Measurements from ENCODE around the gene TMEM184A.
"Not testable (repeated sequence)": the region's sequence is repeated elsewhere in the genome, so short reads cannot be mapped to it uniquely, and the experiment has no call there.

TMEM184A gene

GRCh38 chr7:1586126-1586826 lies 30.3 kb upstream of the TMEM184A start:
- TF ChIP-seq CTCF (IDR thresholded peaks at IDR 0.05; ENCODE audit: control extremely low read depth, extremely low read depth, low read depth, missing control alignments) = no peak
- POLR2A ChIA-PET = no interaction called here
- no peak for DNase-seq (ENCODE audit: extremely low spot score)
- CTCF ChIA-PET = interaction anchor here (0.9 kb wide), 1 partner anchor 624 kb away, joined by 4 read pairs; no protein-coding TSS in a partner anchor

GRCh38 chr7:1585142-1585981 lies 29.4 kb upstream of the TMEM184A start:
- POLR2A ChIA-PET = no interaction called here
- no peak for TF ChIP-seq CTCF (IDR thresholded peaks at IDR 0.05; ENCODE audit: control extremely low read depth, extremely low read depth, low read depth, missing control alignments)
- CTCF ChIA-PET = no interaction called here
- no peak for DNase-seq (ENCODE audit: extremely low spot score)

GRCh38 chr7:1584700-1585099 lies 28.7 kb upstream of the TMEM184A start:
- POLR2A ChIA-PET = no interaction called here

GRCh38 chr7:1583241-1583930 lies 27.4 kb upstream of the TMEM184A start:
- CTCF ChIA-PET; DNase-seq (ENCODE audit: extremely low spot score); POLR2A ChIA-PET: not testable (repeated sequence)

More at GRCh38 chr7:1584700-1585099, 28.7 kb upstream of the TMEM184A start:
- no peak for TF ChIP-seq CTCF (IDR thresholded peaks at IDR 0.05; ENCODE audit: control extremely low read depth, extremely low read depth, low read depth, missing control alignments)
- no peak for DNase-seq (ENCODE audit: extremely low spot score)
- CTCF ChIA-PET = no interaction called here

- no peak for DNase-seq (ENCODE audit: extremely low spot score)
- ChIA-PET CTCF (interaction anchor here (1.1 to 1.5 kb wide), 3 partner anchors 586 to 767 kb away, joined by 3 to 6 read pairs (median 5); no protein-coding TSS in a partner anchor), POLR2A (no interaction called here)
- TF ChIP-seq CTCF (IDR thresholded peaks at IDR 0.05; ENCODE audit: control extremely low read depth, extremely low read depth, low read depth, missing control alignments) = no peak
These were observed 24.5 kb upstream of the TMEM184A start for GRCh38 chr7:1580422-1581030.

GRCh38 chr7:1579481-1580421 lies 23.7 kb upstream of the TMEM184A start:
- TF ChIP-seq CTCF (IDR thresholded peaks at IDR 0.05; ENCODE audit: control extremely low read depth, extremely low read depth, low read depth, missing control alignments) = peak; percentile 87
- ChIA-PET CTCF (interaction anchor here (0.7 to 1.5 kb wide), 16 partner anchors 9 to 890 kb away, joined by 3 to 9 read pairs (median 4); partner anchors contain the start of gene PSMG3), POLR2A (no interaction called here)
- DNase-seq (ENCODE audit: extremely low spot score) = peak; percentile 85
